Stimulated activated CD4-positive, alpha-beta T cell treated with anti-CD3 and anti-CD28 coated beads, Interleukin-1b, Interleukin-23, amount 100 ng/mL, for 1 hour (primary cell): ENCODE data around the gene CD276.
"Not testable (repeated sequence)": the region's sequence is repeated elsewhere in the genome, so short reads cannot be mapped to it uniquely, and the experiment has no call there.

Experiments used
- DNase-seq, 2 donors: peaks; one replicate each; pipeline ENCODE4 v3.0.0-alpha.2; 2020; ENCODE audit warnings: low read depth in 2 of 2

Gene CD276

GRCh38 chr15:73684581-73685455 lies 635 bp downstream of the CD276 start:
- no peak for DNase-seq

DNA sequence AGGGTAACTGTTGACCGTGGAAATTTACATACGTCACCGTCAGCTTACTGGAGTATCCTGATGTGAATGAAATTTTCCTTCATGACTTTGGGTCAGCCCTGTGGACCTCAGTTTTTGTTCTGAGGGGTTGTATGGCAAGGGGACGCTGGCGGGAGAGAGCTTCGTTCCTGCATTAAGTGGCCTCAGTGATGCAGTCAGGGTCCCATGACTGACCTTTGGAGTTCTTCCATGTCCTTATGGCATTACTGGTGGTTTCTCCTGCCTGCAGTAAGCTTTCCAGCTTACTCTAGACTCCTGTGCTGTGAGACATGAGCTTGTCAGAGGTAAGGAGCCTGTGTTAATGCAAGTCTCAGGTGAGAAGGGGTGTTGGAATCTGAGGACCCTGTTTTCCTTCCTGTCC lies 1.8 kb downstream of the CD276 start:
- no peak for DNase-seq

GRCh38 chr15:73686781-73687256 lies 2.6 kb downstream of the CD276 start:
- DNase-seq, result no peak

DNA sequence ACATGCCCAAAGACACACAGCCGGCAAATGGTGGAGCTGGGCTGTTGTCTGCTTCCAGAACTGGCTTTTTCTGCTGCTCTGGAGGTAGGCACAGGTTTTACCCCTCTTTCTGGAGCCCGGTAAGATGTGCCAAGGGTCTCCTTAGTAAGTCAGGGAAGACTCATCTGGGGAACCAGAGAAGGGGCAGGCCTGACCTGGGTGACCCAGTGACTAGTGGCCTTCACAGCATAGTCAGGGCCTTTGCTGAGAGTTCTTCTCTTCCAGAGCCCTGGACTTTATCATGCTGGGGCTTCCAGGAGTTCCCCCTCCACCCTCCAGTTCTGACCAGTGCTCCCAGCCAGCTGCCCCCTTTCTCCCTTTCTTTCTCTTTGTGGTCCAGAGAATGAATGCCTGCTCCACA lies 3.2 kb downstream of the CD276 start:
- no peak for DNase-seq

DNA sequence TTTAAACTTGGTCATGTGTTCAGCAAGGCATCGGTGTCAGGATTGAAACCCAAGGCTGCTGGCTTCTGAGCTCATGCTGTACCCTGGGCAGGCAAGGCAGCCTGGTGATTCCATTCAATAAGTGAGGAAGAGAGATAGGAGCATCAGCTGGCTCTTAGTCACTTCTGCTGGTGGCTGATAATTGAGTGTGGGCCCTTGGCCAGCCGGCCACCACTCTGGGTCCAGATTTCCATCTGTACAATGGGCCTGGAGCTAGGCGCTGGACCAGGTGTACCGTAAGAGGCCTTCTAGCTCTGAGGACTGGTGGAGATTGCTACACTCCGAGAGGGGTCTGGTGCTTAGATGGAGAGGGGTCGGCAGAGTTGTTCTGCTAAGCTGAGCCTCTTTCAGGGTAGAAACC lies 4.3 kb downstream of the CD276 start:
- no peak for DNase-seq

GRCh38 chr15:73691396-73691795 lies 7.2 kb downstream of the CD276 start:
- DNase-seq, result no peak

DNA sequence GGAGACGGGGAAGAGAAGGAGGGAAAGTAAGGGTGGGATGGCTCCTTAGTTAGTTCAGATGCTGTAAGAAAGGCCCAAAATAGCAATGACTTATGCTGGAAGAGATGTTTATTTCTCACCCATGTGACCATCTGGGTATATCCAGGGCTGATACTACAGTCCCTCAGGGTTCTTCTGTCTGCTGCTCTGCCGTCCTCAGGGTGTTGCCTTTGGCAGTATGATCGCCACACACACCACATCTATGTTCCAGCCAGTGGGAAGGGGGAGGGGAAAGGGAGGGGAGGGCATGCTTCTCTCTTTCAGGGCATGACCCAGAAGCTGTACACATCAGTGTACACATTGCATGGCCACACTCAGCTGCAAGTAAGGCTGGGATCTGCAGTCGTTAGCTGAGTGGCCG lies 10.2 kb downstream of the CD276 start:
- DNase-seq, result no peak

GRCh38 chr15:73695773-73696640 lies 11.8 kb downstream of the CD276 start:
- no peak for DNase-seq

GRCh38 chr15:73696641-73697001 lies 12.4 kb downstream of the CD276 start:
- no peak for DNase-seq

DNA sequence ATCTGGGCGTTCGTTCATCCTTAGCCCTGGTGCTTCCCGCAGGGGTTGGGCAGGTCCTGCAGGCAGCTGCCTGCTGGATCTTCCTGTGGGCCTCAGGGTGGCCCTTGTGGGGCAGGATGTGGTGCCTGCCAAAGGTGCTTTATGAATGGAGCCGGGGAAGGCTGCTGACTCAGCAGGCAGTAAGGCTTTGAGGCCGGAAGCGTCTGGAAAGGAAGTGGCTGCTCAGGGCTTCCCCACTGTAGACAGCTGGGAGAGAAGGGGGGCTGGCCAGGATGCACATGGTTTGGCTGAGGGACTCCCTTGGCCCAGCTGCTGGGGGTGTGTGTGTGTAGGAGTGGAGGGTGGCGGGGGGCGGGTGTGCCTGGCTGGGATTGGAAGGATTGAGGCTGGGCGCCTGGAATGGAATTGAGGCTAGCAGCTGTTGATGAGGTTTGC lies 12.9 kb downstream of the CD276 start:
- DNase-seq, result peak; percentile 37 to 40

DNA sequence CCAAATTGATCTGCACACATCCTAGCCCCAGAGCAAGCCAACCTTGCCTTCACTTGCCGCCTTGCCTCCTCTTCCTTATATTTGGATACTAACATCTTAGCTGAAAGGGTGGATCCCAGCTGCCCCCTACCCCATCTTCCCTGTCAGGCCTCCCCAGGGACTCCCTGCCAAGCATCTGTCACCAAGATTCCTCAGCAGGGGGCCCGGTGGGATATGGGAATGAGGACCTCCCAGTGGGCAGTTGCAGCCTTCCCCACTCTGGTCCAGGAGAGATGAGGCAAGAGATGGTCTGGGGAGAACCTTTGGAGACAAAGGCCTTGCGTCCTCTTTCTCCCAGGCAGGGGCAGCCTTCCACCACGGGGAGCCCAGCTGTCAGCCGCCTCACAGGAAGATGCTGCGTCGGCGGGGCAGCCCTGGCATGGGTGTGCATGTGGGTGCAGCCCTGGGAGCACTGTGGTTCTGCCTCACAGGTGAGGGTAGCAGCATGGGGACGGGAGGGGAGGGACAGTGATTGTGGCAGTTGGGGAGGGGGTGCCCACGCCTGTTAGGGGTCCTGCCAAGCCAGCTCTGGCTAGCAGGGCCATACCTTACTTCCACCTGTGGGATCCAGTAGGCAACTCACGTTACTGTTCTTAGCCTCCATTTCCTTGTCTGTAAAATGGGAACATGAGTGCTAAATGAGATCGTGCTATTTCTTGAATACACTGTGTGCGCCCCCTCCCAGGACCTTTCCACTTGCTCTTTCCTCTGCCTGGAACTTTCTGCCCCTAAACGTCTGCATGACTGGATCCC lies 15.3 kb downstream of the CD276 start:
- no peak for DNase-seq

- DNase-seq, result peak; percentile 44 to 52
Measured at GRCh38 chr15:73700041-73700842, 16.1 kb downstream of the CD276 start.

GRCh38 chr15:73702311-73703239 lies 18.4 kb downstream of the CD276 start:
- not testable (repeated sequence) for DNase-seq

- not testable (repeated sequence) for DNase-seq
Measured at GRCh38 chr15:73703601-73704000, 19.4 kb downstream of the CD276 start.

DNA sequence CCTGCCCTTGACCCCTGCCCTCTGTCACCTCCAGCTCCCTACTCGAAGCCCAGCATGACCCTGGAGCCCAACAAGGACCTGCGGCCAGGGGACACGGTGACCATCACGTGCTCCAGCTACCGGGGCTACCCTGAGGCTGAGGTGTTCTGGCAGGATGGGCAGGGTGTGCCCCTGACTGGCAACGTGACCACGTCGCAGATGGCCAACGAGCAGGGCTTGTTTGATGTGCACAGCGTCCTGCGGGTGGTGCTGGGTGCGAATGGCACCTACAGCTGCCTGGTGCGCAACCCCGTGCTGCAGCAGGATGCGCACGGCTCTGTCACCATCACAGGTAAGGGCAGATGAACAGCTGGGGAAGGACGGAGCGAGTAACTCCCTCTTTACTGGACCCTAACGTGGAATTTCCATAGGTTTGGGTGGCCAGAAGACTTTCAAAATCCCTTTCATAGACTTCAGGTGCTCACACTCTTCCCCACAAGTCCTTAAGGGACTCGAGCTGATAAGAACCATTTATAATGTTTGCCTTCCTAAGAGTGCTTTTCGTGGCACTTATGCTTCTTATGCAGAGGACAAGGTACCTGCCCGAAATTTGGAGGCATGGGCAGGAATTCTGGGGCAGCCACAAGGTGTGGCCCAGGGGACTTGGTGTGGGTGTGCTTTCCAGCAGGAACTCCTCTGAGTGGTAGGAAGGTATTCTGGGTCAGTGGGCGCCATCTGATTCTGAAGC lies 20.1 kb downstream of the CD276 start:
- not testable (repeated sequence) for DNase-seq

DNA sequence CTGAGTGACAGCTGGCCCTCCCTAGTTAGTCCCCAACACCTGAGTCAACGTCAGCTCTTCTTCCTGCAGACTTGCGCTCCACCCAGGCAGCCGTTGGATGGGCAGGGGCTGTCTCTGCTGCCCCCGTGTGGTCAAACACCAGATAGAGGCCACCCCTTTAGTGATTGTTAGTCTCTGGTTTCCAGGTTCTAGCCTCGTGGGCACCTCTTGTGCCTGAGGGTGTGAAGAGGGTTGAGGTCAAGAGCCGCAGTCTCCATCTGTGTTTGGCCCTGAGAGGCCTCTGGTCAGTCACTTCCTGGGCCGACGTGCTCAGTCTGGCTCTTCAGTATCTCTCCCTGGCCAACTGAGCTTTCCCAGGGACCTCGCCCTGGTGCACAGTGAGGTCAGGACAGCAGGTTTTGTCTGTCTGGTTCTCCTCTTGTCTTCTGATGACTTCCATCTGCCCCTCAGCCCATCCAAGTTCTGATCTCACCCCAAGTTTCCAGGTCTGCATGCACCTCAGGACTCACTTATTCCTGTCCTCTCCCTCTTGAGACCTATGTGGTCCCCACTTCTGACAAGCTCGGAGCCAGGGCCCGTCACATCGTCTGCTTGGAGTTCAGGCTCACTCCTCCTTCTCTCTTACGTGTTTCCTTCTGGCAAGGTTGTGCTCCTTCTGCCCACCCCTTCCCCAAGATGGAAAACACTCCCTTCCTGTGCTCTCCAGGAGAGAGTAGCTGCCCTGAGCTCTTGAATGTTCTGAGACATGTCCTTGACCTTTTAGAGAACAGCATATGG lies 20.9 kb downstream of the CD276 start:
- peak; percentile 25 to 33 for DNase-seq

DNA sequence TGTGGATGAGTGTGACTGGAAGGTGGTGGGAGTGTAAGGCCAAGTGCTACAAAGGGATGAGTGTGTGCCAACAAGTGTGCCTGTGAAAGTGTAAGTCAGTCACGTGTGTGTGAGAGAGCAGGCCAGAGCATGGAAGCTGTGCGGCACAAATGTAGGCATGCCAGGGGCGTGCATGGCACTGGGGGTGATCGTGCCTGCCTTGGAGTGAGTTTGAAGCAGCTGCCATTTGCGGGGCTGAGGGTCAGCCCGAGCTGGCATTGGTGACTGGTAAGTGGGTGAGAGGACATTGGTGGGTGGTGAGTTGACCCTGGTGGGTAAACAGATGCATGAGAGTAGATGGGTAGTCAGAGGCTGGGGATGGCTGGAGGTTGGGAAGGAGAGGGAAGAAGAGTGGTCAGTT lies 24.5 kb downstream of the CD276 start:
- DNase-seq, result no peak

DNA sequence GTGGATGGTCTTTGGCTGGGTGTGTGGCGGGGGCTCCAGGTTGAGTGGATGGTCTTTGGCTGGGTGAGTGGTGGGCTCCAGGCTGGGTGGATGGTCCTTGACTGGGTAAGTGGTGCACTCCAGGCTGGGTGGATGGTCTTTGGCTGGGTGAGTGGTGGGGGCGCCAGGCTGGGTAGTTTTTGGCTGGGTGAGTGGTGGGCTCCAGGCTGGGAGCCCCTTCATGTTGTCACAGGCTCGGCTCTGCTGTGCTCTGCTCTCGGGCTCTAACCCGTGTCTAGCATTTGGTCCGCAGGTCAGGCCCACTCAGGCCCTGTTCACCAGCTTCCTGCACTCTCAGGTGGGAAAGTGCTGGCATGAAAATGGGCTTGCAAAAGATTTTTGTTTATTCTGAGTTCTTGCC lies 25.1 kb downstream of the CD276 start:
- no peak for DNase-seq
